ENCODE results near the gene ADAM33.

Gene ADAM33

DNA sequence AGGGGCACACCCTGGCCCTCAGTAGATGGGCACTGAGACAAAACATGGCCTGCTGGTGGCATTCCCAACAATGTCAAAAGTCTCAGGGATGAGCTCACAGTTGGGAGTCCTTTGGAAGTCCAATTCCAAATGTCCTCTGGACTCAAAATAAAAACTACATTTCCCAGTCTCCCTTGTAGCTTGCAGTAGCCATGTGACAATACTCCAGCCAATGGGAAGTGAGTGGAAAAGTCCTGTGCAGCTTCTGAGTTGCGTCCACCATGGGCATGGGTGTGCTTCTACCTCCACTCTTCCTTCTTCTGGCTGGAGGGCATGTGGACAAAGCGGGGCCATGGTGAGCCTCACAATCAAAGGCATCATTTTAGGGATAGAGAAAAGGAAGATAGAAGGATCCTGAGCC is 5.8 kb upstream of the ADAM33 start:
- peak; percentile 77 for DNase-seq (ENCODE audit: low spot score)

DNA sequence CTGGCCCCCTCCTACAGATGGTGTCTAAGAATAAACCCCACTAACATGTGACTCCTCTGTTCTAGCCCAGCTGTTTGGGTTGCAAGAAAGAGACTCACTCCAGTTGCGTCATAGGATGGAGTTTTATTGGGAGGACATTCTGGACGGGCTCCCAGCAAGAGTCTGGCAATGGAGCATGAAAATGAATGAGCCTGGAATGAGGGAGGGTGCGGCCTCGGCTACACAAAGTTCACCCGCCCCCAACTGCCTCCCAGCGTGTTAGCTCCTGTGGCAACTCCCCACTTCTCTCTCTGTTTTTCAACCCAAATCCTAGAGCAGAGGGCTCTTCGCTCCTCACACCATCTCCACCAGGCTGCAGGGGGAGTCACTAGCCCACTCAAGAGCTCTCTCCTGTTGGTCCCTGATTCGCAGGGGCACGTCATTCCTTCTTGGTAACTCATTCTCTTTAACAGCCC is 5.1 kb upstream of the ADAM33 start:
- peak; percentile 42 for DNase-seq (ENCODE audit: low spot score)

- no peak for DNase-seq (ENCODE audit: low spot score)
These were observed 4.6 kb upstream of the ADAM33 start for GRCh38 chr20:3686421-3686820.

DNA sequence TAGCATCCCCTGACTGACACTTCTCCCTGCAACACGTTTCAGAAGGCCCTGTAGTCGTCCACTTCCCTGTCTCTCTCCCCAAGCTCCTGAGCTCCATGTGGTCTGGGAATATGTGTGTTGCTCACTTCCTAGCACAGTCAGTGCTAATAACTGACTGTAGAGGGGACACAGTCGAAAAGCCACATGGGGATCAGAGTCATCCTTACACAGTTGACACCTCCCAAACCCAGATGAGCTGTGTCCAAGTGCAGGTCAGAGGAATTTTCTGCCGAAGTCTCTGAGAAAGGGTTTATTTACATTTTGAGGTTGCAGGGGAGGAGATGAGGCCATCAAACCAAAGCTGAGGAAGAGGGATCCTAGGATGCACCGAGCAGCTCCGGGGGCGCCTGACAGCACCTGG is 3.5 kb upstream of the ADAM33 start:
- no peak for DNase-seq (ENCODE audit: low spot score)

DNA sequence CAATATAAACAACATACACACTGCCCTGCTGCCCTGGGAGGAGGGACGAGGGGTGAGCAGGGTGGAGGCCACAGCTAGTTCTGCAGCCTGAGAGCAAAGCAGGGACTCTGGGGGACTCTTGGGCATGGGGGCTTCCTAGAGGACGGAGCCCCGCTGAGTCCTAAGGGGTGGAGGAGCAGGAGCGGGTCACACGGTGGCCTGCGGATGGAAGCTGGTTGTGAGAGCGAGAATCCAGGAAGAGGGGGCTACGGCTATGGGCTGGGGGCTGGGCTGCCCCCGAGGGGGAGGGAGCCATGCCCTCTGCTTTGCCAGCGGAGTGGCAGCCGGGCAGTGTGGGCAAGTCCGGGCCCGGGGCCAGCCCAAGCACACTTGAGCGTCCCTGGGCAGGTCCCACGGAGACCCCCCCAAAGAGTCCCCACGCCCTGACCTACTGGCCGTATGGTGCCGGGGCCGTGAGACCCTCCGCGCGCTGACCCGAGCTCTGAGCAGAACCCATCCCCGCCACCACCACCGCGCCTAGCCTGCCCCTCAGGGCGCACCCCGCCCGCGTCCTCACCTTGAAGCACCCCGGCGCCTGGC is 369 bp downstream of the ADAM33 start:
- no peak for DNase-seq (ENCODE audit: low spot score)

DNA sequence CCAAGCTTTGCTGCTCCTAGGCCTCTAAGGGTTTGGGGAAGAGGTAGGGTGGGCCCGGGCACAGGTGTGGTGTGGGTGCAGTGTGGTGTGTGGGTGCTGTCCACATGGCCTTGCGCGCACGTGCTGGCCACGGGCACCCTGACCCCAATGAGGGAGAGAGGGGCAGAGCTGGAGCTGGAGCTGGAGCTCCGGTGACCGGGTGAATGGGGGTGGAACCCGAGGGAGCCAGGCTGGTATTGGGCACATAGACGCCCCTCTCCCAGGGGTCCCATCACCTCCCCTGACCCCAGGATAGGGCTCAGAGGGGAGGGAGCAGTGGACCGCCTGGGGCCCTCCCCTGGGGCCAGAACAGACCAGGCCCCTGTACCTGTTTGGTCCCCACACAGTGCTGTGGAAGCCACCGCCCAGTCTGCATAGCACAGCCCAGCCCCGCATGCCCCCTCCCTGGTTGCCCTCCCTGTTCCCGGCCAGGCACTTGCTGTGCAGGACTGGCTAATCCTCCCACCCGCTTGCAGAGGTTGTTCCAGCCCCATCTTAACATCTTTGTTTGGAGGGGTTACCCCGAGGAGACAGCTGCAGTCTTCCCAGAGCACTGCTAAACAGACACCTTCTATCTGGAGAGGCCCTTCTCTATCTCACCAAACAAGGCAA is 984 bp downstream of the ADAM33 start:
- no peak for DNase-seq (ENCODE audit: low spot score)

GRCh38 chr20:3679749-3680700 is 1.8 kb downstream of the ADAM33 start:
- DNase-seq (ENCODE audit: low spot score): no peak

DNA sequence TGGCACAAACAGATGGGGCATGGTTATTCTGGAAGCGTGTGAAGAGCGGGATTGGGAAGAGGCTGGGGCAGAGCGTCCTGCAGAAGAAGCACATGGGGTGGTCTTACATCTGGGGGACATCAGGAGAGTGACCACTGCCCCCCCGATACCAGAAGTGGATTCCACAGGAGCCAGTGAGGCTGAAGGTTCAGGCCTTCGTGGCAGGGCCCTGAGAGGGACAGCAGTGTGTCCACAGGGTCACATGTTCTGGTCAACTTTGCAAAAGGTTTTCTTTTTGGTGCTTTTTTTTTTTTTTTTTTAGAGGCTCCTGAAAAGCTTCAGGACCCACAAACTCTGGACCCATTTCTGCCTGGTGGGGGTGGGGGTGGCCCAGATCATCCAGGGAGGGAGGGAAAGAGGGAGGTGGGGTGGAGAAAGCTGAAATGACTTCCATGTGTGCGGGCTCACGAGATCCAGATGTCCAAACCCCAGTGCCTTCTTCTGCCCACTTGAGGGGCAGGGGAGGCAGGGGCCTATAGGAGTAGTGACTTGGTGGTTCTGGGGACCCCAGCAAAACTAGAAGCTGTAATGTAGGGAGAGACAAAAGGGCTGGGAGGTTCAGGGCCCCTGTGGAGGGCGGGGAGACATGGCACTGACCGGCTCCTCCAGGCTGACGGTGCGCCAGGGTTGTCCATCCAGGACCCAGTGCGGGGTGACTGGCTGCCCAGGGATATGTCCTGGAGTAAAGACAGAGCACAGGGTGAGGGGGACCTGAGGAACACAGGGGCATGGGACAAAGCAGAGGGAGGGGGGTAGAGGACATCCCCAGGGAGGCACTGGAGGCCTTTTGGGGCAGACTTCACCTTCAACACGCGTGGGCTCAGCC is 2.7 kb downstream of the ADAM33 start:
- DNase-seq (ENCODE audit: low spot score): no peak

GRCh38 chr20:3678198-3678597 is 3.6 kb downstream of the ADAM33 start:
- DNase-seq (ENCODE audit: low spot score): no peak

GRCh38 chr20:3677733-3678132 is 4.1 kb downstream of the ADAM33 start:
- DNase-seq (ENCODE audit: low spot score): no peak

DNA sequence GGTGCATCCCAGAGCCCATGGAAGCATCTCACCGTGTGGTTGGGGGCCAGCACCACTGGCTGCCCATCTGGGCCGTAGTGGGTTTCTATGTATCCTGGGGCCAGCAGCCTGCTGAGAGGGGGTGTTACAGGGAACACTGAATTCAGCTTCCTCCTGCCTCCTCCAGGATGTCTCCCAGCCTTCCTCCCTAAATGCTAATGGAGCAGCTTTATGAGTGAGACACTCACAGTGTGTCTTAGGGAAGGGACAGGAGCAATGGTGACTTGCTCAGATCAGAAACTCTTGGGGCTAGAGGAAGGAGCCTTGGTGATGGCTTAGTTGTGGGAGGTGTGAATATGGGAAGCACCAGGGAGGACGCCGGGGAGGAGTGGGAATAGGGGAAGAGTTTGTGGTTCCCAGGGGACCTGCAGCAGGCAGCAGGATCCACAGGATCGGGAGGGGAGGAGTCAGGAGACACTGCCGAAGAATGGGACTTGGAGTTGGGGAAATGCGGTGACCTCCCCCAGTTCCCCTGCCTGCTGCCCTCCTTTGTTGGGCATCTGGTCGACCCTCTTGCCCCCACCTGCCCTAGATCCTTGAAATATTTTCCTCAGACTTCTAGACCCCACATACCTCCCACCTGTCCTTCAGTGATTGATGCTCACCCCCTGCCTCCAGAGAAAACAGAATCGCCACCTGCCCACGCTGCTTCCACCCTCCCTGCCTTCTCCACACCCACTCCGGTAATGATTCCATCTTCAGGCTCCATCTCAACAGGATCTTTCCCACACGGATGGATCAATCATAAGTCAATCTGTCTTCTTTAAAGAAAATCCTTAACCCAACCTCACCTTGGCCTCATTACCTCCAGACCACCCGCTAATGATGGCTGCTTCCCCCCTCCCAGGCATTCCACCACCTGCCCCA is 6.6 kb downstream of the ADAM33 start:
- no peak for DNase-seq (ENCODE audit: low spot score)

GRCh38 chr20:3674447-3674846 is 7.4 kb downstream of the ADAM33 start:
- no peak for DNase-seq (ENCODE audit: low spot score)

- DNase-seq (ENCODE audit: low spot score): no peak
These were observed 8.4 kb downstream of the ADAM33 start for GRCh38 chr20:3673221-3674070.

DNA sequence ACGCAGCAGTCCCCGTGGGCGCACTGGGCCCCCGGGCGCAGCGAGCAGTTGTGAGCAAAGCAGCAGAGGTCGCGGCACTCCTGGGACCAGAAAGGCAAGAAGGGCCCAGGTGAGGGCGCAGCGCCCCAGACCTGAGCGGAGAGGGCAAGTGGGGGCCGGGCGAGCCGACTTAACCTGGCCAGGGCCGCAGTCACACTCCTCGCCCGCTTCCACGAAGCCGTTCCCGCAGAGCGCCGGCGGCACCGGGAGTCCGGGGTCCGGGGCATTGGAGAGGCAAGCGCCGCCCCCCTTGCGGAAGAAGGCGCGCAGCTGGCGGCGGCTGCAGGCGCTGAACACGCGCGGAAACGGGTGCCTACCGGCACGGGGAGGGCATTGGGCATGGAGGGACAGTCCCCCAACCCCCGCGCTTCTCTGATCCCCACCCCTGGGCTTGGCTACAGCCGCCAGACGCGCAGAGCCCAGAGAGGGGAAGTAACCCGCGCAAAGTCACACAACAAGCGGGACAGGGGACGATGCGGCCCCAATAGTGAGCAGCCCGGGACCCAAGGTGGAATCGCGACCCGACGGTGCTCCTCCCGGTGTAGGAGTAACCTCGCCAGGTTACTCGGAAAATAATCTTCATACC is 9.2 kb downstream of the ADAM33 start:
- peak; percentile 41 for DNase-seq (ENCODE audit: low spot score)

DNA sequence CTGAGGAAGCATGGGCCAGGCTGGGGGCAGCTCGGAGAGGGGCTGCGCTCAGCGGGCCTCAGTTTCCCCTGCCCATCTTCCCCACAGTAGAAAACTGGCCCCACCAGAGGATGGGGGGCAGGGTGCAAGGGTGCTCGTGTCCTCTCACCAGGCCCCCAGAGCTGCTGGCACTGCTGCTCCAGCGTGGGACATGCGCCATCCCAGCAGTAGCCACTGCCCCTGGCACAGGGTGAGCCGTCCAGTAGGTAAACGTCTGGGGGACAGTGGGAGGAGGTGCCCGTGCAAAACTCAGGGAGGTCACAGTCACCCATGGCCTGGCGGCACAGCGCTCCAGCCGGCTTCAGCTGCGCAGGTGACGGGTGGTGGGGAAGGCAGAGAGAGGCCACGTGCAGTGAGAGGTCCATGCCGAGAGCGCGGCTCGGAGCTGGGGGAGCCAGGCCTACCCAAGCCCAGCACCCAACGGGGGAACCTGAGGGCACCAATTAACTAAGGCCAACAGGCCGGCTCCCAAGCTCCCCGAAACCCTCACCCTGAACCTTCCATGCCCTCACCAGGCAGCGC is 9.7 kb downstream of the ADAM33 start:
- no peak for DNase-seq (ENCODE audit: low spot score)

- DNase-seq (ENCODE audit: low spot score): no peak
These were observed 10.9 kb downstream of the ADAM33 start for GRCh38 chr20:3670945-3671344.

- DNase-seq (ENCODE audit: low spot score): peak; percentile 47
These were observed 11.3 kb downstream of the ADAM33 start for GRCh38 chr20:3670511-3670910.

- DNase-seq (ENCODE audit: low spot score): no peak
These were observed 12.0 kb downstream of the ADAM33 start for GRCh38 chr20:3669710-3670367.

Measured in iPS-NIHi11 (cell line).